NCI-H2227 (cell line): ENCODE measurements around the gene OR51B5.
A peak's percentile ranks its signal among the peaks of the same experiment; 100 is the strongest.
"Not testable (repeated sequence)": the region's sequence is repeated elsewhere in the genome, so short reads cannot be mapped to it uniquely, and the experiment has no call there.

Experiments
- DNase-seq: peaks from one replicate; lab custom pipeline; 2025; ENCODE audit not compliant: unreplicated experiment; lab: John Stamatoyannopoulos, UW

OR51B5 gene, protein sequence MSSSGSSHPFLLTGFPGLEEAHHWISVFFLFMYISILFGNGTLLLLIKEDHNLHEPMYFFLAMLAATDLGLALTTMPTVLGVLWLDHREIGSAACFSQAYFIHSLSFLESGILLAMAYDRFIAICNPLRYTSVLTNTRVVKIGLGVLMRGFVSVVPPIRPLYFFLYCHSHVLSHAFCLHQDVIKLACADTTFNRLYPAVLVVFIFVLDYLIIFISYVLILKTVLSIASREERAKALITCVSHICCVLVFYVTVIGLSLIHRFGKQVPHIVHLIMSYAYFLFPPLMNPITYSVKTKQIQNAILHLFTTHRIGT

DNA sequence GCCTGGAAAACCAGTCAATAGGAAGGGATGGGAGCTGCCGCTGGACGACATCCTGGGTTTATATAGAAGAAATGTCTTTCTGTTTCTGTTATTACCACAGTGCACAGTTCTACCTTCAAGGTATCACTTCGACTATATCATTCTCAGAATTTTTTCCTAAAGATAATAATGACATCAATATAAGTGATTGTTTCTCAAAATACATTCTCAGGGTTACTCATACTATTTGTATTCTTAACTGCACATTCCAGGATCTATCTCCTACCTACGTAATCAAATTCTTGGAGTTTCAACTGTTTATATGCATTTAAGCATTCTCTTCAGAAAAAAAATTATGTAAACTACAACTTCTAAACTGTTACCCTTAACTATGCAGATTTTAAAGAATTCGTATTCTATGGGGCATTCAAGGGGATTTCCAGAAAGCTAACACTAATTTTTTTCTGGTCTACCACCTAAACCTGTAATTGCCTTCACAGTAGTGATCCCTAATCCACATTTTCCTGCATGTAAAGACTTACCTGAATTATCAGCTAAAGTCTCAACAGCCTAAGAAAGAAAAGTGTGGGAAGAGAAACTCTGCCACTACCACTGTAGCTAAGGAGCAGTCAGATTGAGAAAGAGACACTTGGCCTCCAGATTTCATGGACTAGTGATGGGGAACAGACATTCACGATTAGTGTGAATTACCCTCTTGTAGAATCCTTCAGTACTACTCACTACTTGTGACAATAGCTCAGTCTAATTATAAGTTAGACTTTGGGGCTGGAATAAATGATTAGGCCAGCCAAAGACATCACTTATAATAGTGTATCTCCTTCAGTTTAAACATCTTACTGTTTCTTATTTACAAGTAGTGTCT, at the start of gene OR51B5:
TSS of gene OR51B5 (minus strand) at position 51 of the 862 bp plus-strand sequence. CDS start at position 51, 0 bp downstream.
- no peak for DNase-seq

DNA sequence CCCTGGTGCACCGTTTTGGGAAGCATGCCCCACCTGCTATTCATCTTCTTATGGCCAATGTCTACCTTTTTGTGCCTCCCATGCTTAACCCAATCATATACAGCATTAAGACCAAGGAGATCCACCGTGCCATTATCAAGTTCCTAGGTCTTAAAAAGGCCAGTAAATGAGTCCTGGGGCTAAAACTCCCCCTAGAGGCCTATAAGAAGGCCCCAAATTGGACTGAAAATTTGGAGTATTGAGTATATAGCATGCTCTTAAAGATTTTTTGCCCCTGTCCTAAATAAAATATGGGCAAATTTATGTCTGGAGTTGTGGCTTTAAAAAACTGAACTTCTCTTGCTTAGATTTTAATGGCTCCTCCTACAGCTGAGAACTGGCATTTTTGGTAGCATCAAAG, 46.9 kb upstream of the OR51B5 start:
- no peak for DNase-seq

DNA sequence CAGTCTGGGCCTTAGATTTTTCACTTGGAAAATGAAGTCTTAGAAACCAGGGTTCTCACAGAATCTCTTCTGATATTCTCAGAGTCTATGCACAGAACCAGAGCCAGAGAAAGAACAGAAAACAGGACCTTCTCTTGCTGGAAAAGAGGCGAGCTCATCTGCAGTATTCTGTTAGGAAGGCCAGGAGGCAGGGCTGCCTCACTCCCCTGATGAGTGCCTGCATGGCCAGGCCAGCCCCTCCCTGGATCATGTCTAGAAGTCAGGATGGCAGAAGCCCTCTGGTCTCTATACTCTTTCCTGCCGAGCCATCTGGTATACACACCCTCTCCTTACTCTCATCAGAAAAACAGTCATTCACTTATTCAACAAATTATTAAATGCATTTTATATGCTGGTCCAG, 41.0 kb upstream of the OR51B5 start:
- DNase-seq, result no peak

DNA sequence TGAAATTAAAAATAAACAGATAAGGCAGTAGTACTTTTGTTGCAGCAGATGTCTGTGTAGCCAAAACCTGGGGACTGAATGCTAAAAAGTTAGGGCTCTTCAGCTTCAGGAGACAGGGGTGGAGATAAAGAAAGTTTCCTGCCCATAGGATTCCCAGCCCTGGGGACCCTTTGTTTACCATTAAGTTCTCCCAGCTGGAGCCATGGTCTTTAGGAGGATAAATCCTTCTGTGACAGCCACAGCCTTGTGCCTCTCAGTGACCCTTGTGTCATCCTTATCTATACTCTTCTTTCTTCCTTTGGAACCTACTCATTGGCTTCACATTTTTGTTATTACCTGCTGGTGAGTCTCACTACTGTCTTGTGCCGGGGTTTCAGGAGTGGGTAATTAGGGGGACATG, 40.3 kb upstream of the OR51B5 start, which contains the start of gene OR51M1:
TSS of gene OR51M1 (plus strand) at position 237 of the 400 bp plus-strand sequence. CDS start 5,587 bp downstream, outside the sequence.
- no peak for DNase-seq

DNA sequence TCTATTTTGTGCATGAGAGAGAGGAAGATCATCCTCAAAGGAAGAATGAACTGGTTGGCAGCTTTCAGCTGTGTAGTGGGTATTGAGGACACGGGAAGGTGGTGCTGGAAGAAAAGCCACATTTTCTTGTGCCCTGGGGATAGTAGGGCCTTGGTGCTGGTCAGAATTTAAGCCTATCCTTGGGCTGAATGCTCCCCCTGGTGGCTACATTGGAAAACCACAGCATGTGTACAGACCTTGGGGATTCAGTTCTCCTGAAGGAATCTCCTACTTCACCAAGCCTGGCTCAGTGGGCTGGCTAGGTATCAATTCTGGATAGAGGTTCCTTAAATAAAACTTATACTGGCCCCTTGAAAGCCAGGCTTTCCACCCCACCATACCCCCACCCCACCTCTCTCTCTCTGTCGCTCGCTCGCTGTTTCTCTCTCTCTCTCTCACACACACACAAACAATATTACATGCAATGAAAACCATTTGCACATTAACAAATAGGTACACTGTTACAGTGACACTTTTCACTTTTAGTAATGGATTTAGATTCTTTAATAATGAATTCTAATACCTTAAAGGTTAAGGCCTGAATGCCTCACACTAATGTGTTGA, 37.5 kb upstream of the OR51B5 start:
- DNase-seq, result peak; percentile 37

DNA sequence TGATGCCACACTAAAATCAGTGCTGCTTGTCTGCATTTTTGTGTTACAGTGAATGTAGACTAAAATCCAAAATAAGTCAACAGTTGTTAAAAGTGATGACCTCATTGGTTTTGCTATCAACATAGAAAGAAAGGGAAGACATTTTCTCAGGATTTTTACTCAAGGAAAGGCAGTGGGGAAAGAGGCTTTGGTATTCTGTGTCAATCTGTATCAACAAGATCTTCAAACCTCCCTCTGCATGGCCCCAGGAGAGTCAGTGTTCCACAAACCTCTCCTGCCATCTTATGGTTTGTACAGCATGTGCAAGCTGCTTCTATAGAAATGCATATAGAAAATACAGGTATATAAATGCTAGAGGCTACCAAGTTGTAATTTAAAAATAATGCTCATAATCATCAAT, 26.5 kb upstream of the OR51B5 start:
- no peak for DNase-seq

DNA sequence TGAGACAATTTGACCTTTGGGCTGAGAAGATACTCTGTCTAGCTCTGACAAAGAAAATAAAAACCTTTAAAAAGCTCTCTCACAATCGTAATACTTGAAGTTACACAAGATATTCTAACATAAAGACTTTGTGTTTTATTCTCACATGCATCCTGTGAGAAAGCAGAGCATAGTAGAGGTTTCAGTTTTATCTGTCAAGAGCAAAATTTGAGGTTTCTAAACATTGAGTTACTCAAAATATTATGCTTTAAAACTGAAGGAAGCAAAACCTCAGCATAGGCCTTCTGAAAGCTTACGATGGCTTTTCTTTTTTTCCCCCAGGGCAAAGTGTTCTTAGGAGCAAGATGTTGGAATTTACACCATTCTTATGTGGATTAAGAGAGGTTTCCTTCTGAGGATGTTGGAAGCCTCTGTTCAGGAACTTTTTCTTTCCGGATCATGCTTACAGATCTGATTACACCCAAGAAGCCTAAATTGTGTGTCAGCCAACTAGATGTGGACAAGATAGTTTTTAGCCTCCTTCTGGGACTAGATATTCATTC, 25.2 kb upstream of the OR51B5 start:
- no peak for DNase-seq

DNA sequence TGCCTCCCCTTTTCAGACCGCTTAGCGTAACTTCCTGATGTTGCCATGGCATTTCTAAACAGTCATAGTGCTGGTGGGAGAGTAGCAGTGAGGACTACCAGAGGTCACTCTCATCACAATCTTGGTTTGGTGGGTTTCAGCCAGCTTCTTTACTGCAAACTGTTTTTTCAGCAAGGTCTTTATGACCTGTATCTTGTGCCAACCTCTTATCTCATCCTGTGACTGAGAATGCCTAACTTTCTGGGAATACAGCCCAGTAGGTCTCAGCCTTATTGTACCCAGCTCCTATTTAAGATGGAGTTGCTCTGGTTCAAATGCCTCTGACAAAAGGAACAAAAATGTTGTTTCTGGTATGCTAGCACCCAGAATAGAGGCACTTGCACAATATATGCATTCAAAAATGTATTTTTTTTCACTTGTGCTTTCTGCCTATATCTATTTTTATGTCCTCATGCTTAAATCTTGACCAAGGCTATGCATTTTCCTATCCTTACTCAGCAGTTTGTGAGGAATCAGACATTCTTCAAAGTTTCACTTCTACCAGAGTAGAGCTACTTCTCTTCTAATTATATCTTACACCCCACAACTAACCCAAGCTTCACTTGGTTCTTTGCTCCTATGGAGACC, 24.2 kb upstream of the OR51B5 start:
- no peak for DNase-seq

DNA sequence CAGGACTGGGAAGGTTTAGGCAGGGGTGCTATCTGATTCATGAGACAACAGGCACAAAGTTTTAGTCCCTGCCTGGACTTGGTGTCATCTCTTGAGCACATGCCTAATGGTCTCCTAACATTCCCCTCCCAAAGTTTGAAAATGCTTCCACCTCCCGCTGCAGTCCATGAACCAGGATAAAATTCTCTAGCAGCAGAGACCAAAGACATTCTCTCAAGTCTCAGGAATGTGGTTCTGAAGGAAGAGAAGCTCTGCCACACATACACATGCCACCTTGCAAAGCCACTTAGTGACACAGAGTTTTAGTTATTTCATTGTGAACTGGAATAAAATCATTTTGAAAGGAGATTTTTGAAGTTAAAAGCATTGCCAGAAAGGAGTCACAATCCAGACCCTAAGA, 23.5 kb upstream of the OR51B5 start:
- DNase-seq, result no peak

DNA sequence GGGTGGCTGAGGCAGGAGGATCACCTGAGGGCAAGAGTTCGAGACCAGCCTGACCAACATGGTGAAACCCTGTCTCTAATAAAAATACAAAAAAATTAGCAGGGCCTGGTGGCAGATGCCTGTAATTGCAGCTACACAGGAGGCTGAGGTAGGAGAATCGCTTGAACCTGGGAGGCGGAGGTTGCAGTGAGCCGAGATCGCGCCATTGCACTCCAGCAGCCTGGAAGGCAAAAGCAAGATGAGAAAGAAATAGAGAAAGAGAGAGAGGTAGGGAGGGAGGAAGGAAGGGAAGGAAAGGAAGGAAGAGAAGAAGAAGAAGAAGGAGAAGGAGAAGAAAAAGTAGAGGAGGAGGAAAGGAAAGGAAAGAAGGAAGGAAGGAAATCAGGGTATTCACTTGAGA, 23.0 kb upstream of the OR51B5 start:
- not testable (repeated sequence) for DNase-seq

DNA sequence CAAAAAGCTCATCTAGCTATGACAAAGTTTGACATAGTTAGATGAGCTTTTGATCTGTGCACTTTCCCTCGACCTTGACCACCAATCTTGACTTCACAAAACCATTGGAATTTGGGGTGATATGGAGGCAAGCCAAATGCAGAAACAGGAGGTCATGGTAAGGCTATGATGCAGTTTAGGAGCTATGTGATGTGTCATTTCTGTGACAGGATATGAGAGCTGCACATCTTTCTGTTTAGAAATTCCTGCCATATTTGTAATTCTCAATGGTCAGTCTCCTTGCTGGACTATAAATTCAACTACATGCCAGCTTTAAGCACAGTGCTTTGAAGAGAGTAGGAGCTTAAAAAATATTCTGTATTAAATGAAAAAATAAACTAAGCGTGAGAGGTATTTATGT, 20.9 kb upstream of the OR51B5 start:
- DNase-seq, result no peak

DNA sequence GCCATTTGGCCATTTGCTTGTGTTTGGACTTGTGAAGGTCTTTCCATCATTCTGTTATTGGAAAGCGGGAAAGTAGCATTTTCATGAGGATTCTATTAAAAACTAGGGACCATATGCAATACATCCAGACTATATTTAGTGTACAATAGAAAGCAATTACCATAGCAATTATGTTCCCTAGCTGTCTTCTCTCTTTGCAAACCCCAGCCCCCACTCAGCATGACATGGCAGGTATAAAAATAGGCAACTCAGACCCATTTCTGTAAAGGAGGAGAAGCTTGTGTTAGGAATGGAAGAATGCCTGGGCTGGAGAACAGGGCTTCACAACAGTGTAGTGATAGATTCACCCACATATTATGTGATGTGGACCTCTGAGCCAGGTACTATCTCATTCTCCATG, 20.4 kb upstream of the OR51B5 start:
- no peak for DNase-seq

DNA sequence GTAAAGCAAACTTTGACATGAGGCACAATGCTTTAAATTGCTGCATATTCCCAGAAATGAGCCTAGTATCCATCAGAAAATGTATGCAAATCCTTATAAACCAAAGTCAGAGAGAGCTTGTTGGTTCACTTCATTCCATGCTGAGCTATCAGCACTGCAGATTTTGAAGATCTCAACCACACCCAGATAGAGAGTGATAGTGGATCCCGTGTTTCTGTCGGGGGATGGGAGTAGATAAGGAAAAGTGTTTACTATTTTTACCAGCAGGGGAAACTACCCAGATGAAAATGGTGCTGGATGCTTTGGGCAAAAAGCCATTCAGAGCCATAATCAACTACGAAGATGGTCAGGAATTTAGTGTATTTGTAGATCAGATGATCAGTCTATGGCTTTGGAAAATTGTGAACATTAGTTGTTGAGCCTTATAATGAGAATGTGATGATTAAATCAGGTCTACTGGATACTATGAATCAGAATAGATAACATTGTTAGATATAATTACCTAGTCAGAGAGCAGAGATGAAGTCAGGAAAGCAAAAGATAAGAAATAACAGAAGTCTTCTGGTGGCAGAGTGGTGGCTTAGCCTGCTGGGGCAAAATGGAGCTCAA, 18.8 kb upstream of the OR51B5 start:
- no peak for DNase-seq

DNA sequence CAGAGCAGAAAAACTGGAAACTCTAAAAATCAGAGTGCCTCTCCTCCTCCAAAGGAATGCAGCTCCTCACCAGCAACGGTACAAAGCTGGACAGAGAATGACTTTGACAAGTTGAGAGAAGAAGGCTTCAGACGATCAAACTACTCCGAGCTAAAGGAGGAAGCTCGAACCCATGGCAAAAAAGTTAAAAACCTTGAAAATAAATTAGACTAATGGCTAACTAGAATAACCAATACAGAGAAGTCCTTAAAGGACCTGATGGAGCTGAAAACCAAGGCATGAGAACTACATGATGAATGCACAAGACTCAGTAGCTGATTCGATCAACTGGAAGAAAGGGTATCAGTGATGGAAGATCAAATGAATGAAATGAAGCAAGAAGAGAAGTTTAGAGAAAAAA, 12.7 kb upstream of the OR51B5 start:
- not testable (repeated sequence) for DNase-seq

DNA sequence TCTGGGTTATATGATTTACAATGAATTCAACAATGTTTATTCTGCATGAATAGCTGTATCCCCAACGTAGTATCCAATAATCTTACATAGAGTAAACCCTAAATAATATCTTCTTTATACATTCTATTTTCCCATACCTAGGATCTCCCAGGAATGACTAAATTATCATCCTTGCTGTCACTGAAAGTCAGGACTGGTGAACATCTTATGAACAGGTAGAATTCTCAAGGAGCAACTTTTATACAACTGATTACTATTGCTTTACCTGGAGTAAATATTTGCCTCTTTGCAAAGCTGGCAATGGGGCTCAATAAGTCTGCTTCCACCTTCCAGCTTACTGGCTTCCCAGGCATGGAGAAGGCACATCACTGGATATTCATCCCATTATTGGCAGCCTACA, 7.9 kb upstream of the OR51B5 start, which contains the start of gene OR51B6:
TSS of gene OR51B6 (plus strand) at position 301 of the 400 bp plus-strand sequence. CDS start at position 301, 0 bp downstream.
- no peak for DNase-seq

DNA sequence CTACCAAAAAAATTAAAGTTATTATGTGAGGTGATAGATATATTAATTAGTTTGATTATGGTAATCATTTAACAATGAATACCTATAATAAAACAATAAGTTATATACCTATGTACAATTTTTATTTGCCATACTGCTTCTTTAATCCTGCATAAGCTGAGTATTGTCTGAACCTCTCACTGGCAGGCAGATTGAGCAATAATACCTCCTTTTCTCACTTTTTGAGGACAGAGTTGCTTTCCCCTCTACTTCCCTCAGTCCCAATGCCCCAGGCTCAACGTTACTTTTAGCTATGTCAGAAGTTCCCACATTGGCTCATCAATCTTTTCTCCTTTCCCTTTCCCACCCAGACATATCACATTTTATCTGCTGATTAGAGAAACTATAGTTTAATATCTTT, 6.2 kb upstream of the OR51B5 start:
- DNase-seq, result no peak

DNA sequence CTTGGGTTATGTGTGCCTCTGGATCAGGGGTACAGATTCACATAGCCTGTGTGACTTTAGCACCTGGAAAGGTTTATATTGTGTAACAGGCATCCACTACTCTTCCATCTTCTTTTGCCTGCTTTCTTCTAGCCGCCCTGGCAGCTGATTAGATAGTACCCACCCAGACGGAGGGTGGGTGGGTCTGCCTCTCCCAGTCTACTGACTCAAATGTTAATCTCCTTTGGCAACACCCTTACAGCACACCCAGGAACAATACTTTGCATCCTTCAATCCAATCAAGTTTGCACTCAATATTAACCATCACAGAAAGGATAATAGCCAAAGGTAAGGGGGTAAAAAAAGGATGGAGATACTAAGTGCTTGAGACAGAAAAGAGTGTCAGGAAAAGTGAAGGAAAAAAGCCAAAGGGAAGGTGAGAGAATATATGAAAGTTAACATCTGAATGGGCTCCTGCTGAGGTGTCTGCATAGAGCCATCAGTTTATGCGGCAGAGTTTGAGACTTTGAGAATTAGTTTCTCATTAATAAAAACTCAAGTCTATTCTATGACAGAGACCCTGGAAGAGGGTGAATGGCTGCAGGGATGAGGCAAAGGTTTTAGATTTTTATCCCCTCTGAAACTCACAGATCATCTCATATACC, 5.3 kb upstream of the OR51B5 start:
- no peak for DNase-seq

DNA sequence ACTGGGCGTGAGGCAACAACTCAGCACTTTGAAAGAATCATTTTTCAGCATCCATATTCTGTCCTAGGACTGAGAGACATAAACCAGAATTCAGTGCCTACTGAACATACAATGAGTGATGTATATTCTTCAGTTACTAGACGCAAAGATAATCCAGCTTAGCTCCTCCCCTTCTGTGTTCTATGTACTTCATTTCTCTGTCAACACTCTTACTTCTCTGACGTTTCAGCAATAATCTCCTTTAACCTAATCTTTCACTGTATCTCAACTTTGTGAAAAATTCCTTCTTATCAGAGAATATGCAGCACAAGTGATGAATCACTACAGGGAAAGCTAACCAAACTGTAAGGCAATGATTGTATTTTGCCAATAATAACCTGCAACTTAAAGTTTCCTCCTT, 2.5 kb upstream of the OR51B5 start:
- no peak for DNase-seq

DNA sequence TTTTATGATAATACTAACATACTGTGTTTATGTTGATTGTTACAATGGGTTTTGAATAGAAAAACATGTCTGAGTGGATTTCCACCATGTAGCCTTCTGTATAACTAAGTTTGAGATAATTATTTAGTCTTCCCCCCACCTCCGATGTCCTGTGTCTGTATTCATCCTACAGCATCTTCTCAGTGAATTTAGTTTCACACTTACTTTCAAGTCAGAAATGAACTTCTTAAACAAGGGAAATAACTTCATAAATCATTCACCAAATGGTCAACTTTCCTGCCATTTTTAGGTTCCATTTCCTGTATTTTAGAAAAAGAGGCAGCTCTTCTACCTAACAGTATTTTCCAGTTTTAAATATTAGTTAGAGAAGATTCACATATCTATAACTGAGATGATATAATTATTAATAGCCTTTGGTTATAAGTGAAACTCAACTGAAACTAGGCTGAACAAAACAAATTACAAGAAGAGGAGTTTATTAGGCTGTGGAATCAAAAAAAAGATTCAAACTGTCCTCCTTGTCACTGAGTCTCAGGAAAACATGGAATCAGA, 3.5 kb downstream of the OR51B5 start:
- no peak for DNase-seq

DNA sequence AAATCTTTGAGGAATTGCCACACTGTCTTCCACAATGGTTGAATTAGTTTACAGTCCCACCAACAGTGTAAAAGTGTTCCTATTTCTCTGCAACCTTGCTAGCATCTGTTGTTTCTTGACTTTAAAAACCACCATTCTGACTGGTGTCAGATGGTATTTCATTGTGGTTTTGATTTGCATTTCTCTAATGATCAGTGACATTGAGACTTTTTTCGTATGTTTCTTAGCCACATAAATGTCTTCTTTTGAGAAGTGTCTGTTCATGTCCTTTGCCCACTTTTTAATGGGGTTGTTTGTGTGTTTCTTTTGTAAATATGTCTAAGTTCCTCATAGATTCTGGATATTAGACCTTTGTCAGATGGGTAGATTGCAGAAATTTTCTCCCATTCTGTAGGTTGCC, 6.1 kb downstream of the OR51B5 start:
- DNase-seq, result not testable (repeated sequence)
